ENCODE data around the gene CLK2. TPM values are rescaled to one million over a fixed set of nuclear protein-coding genes. Genes with fewer than 3 reads are reported as not detected.

Gene CLK2
- total and polyA plus RNA-seq, 2 of the 13 experiments (the other 11 are each of a cell fraction or from before 2014, with no cell fraction given): 20.1 to 73.5 TPM

- TF ChIP-seq ZMYM4 (CRISPR knock-in tag; IDR thresholded peaks at IDR 0.05): peak; percentile 77
- peak; percentile 31; the same call in 1 of the 2 replicates for TF ChIP-seq POGZ (CRISPR knock-in tag; IDR thresholded peaks at IDR 0.05)
- peak; percentile 46 for TF ChIP-seq CEBPG (CRISPR knock-in tag; IDR thresholded peaks at IDR 0.05)
- TF ChIP-seq ZNF781 (CRISPR knock-in tag; IDR thresholded peaks at IDR 0.05; ENCODE audit: borderline replicate concordance, not compliant biosample characterization): peak; percentile 61
- TF ChIP-seq XRCC5 (optimal IDR thresholded peaks at IDR 0.05; ENCODE audit: low read length): peak; percentile 41
- peak; percentile 46; the same call in 1 of the 2 replicates for TF ChIP-seq ARNTL (CRISPR knock-in tag; IDR thresholded peaks at IDR 0.05)
- TF ChIP-seq SIN3B (IDR thresholded peaks at IDR 0.05; ENCODE audit: low read length): peak; percentile 37; the same call in 1 of the 2 replicates
- TF ChIP-seq HOXA3 (CRISPR knock-in tag; IDR thresholded peaks at IDR 0.05): peak; percentile 94
- TF ChIP-seq SPEN (CRISPR knock-in tag; IDR thresholded peaks at IDR 0.05; ENCODE audit: low read depth): peak; percentile 88
- peak; percentile 16; the same call in 1 of the 2 replicates for TF ChIP-seq CBFB (CRISPR knock-in tag; IDR thresholded peaks at IDR 0.05)
- no peak for TF ChIP-seq SMC3 (IDR thresholded peaks at IDR 0.05; ENCODE audit: low read length)
- TF ChIP-seq SAFB2 (CRISPR knock-in tag; IDR thresholded peaks at IDR 0.05; ENCODE audit: borderline replicate concordance, low read depth): peak; percentile 61; the same call in 1 of the 2 replicates
- TF ChIP-seq FOXA3 (CRISPR knock-in tag; IDR thresholded peaks at IDR 0.05): 0 out of 2 replicates have a peak, but pooled peaks have one; percentile 52
- 0 out of 2 replicates have a peak, but pooled peaks have one; percentile 56 for TF ChIP-seq ZNF839 (CRISPR knock-in tag; IDR thresholded peaks at IDR 0.05; ENCODE audit: borderline replicate concordance)
- TF ChIP-seq ZNF264 (CRISPR knock-in tag; IDR thresholded peaks at IDR 0.05): 0 out of 2 replicates have a peak, but pooled peaks have one; percentile 29
- TF ChIP-seq TRAFD1 (CRISPR knock-in tag; IDR thresholded peaks at IDR 0.05; ENCODE audit: borderline replicate concordance): peak; percentile 36; the same call in 1 of the 2 replicates
- no peak for TF ChIP-seq TCF12 (IDR thresholded peaks at IDR 0.05)
- peak; percentile 15; the same call in 1 of the 2 replicates for TF ChIP-seq TCF12 (CRISPR knock-in tag; IDR thresholded peaks at IDR 0.05)
- peak; percentile 99 for TF ChIP-seq THAP11 (CRISPR knock-in tag; IDR thresholded peaks at IDR 0.05)
- peak; percentile 74; the same call in 1 of the 2 replicates for TF ChIP-seq ZNF329 (CRISPR knock-in tag; IDR thresholded peaks at IDR 0.05; ENCODE audit: low read depth)
- TF ChIP-seq ZNF17 (CRISPR knock-in tag; IDR thresholded peaks at IDR 0.05): 0 out of 2 replicates have a peak, but pooled peaks have one; percentile 26
- TF ChIP-seq IRF9 (CRISPR knock-in tag; IDR thresholded peaks at IDR 0.05; ENCODE audit: borderline replicate concordance): 0 out of 2 replicates have a peak, but pooled peaks have one; percentile 56
- peak; percentile 50; the same call in 1 of the 2 replicates for TF ChIP-seq BHLHE40 (IDR thresholded peaks at IDR 0.05; ENCODE audit: low read length)
- TF ChIP-seq FOXJ3 (CRISPR knock-in tag; IDR thresholded peaks at IDR 0.05; ENCODE audit: borderline replicate concordance): peak; percentile 58; the same call in 1 of the 2 replicates
- peak; percentile 71; the same call in 1 of the 2 replicates for TF ChIP-seq ZSCAN5A (CRISPR knock-in tag; IDR thresholded peaks at IDR 0.05; ENCODE audit: borderline replicate concordance)
- peak; percentile 37 for TF ChIP-seq SMAD3 (CRISPR knock-in tag; IDR thresholded peaks at IDR 0.05)
These were observed 35.5 kb upstream of the CLK2 start, which contains the start of gene FDPS (continued) for GRCh38 chr1:155308493-155309422.

Measured in HepG2 (cell line).